H9 (cell line): Measurements from ENCODE around the gene NACC2. TPM values are rescaled to one million over a fixed set of nuclear protein-coding genes. Genes with fewer than 3 reads are reported as not detected.
"Not testable (repeated sequence)": the region's sequence is repeated elsewhere in the genome, so short reads cannot be mapped to it uniquely, and the experiment has no call there.

Experiments
- DNase-seq: peaks from one replicate; pipeline ENCODE4 v3.0.0-alpha.2; 2017
- H2AFZ ChIP-seq: one replicate; pipeline ENCODE4 v1.6.1; 2013; ENCODE audit warnings: mild to moderate bottlenecking, low read length, control low read depth, moderate library complexity
- H2AK5ac ChIP-seq: 2 replicates; pipeline ENCODE4 v1.6.1; 2013; ENCODE audit warnings: low read length, control low read depth, mixed read lengths; ENCODE audit not compliant: insufficient read length
- H2BK120ac ChIP-seq: one replicate; pipeline ENCODE4 v1.6.1; 2013; ENCODE audit warnings: low read depth, mild to moderate bottlenecking, low read length, control low read depth, inconsistent platforms; ENCODE audit not compliant: poor library complexity, severe bottlenecking
- H2BK12ac ChIP-seq: 2 replicates; pipeline ENCODE4 v1.6.1; 2013; ENCODE audit warnings: low read length, control low read depth, mixed read lengths, low read depth; ENCODE audit not compliant: insufficient read length
- H2BK15ac ChIP-seq: 2 replicates; pipeline ENCODE4 v1.6.1; 2013; ENCODE audit warnings: low read depth, low read length, control low read depth
- H2BK20ac ChIP-seq: one replicate; pipeline ENCODE4 v1.6.1; 2013; ENCODE audit warnings: low read depth, mild to moderate bottlenecking, low read length, control low read depth, inconsistent platforms; ENCODE audit not compliant: poor library complexity, severe bottlenecking
- H2BK5ac ChIP-seq: 2 replicates; pipeline ENCODE4 v1.6.1; 2013; ENCODE audit warnings: low read length, control low read depth, mixed read lengths; ENCODE audit not compliant: insufficient read length
- H3K14ac ChIP-seq: 2 replicates; pipeline ENCODE4 v1.6.1; 2013; ENCODE audit warnings: low read length, control low read depth; ENCODE audit not compliant: insufficient read depth
- H3K18ac ChIP-seq: 2 replicates; pipeline ENCODE4 v1.6.1; 2013; ENCODE audit warnings: low read depth, mild to moderate bottlenecking, mixed read lengths, low read length, control low read depth; ENCODE audit not compliant: insufficient read length
- H3K23ac ChIP-seq: 2 replicates; pipeline ENCODE4 v1.6.1; 2013; ENCODE audit warnings: low read length, control low read depth, mixed read lengths, low read depth; ENCODE audit not compliant: insufficient read length
- H3K23me2 ChIP-seq: 2 replicates; pipeline ENCODE4 v1.6.1; 2013; ENCODE audit warnings: low read depth, mild to moderate bottlenecking, mixed read lengths, low read length, control low read depth; ENCODE audit not compliant: insufficient read length, poor library complexity, severe bottlenecking
- H3K27ac ChIP-seq: 2 replicates; pipeline ENCODE4 v1.5.1; 2013; ENCODE audit warnings: low read length, control low read depth, mixed read lengths, low read depth; ENCODE audit not compliant: insufficient read length
- H3K27me3 ChIP-seq: 2 replicates; pipeline ENCODE4 v1.6.1; 2013; ENCODE audit warnings: low read length, control low read depth, inconsistent platforms; ENCODE audit not compliant: insufficient read depth
- H3K4ac ChIP-seq: 2 replicates; pipeline ENCODE4 v1.6.1; 2013; ENCODE audit warnings: low read depth, mild to moderate bottlenecking, control low read depth, inconsistent platforms, low read length, moderate library complexity
- H3K4me1 ChIP-seq: 2 replicates; pipeline ENCODE4 v1.6.1; 2013; ENCODE audit warnings: low read length, control low read depth, inconsistent platforms; ENCODE audit not compliant: insufficient read depth
- H3K4me2 ChIP-seq: 2 replicates; pipeline ENCODE4 v1.6.1; 2013; ENCODE audit warnings: low read length, control low read depth, mixed read lengths; ENCODE audit not compliant: insufficient read length, insufficient read depth
- H3K56ac ChIP-seq: 2 replicates; pipeline ENCODE4 v1.6.1; 2013; ENCODE audit warnings: low read depth, mild to moderate bottlenecking, mixed read lengths, low read length, control low read depth; ENCODE audit not compliant: insufficient read length
- H3K79me1 ChIP-seq: 2 replicates; pipeline ENCODE4 v1.6.1; 2013; ENCODE audit warnings: low read depth, mild to moderate bottlenecking, moderate library complexity, low read length, control low read depth, inconsistent platforms; ENCODE audit not compliant: insufficient read depth, poor library complexity, severe bottlenecking
- H3K79me2 ChIP-seq: 2 replicates; pipeline ENCODE4 v1.6.1; 2013; ENCODE audit warnings: low read length, control low read depth, inconsistent platforms; ENCODE audit not compliant: insufficient read depth
- H3K9ac ChIP-seq: 2 replicates; pipeline ENCODE4 v1.6.1; 2013; ENCODE audit warnings: low read length, control low read depth, mixed read lengths; ENCODE audit not compliant: insufficient read length; ENCODE audit errors: extremely low read depth
- H3K9me3 ChIP-seq: one replicate; pipeline ENCODE4 v1.6.1; 2013; ENCODE audit warnings: low read depth, low read length, inconsistent platforms; ENCODE audit not compliant: control insufficient read depth
- H3T11ph ChIP-seq: one replicate; pipeline ENCODE4 v1.6.1; 2013; ENCODE audit warnings: mild to moderate bottlenecking, low read length, control low read depth, inconsistent platforms
- H4K20me1 ChIP-seq: one replicate; pipeline ENCODE4 v1.6.1; 2013; ENCODE audit not compliant: control insufficient read depth, insufficient read length, insufficient read depth
- H4K5ac ChIP-seq: 2 replicates; pipeline ENCODE4 v1.6.1; 2013; ENCODE audit warnings: low read depth, mild to moderate bottlenecking, mixed read lengths, low read length, control low read depth; ENCODE audit not compliant: insufficient read length
- H4K8ac ChIP-seq: replicated peaks from 2 replicates; pipeline ENCODE4 v1.6.1; 2013; ENCODE audit warnings: low read length, control low read depth, mixed read lengths, low read depth; ENCODE audit not compliant: insufficient read length
- H4K91ac ChIP-seq: 2 replicates; pipeline ENCODE4 v1.6.1; 2013; ENCODE audit warnings: low read depth, mild to moderate bottlenecking, moderate library complexity, mixed read lengths, low read length, control low read depth; ENCODE audit not compliant: insufficient read length
- H3K27ac Mint-ChIP-seq, 3 experiments: 2 replicates in 2 of 3; 3 replicates in 1 of 3; pipeline ENCODE4 v1.8.0; 2020 to 2021; ENCODE audit warnings: mixed read lengths in 3 of 3, mild to moderate bottlenecking in 1 of 3, moderate library complexity in 1 of 3
- H3K27me3 Mint-ChIP-seq: 2 replicates; pipeline ENCODE4 v1.8.0; 2021; ENCODE audit warnings: low read depth, mild to moderate bottlenecking, moderate library complexity, mixed read lengths
- H3K36me3 Mint-ChIP-seq, 3 experiments: 2 replicates in 2 of 3; 3 replicates in 1 of 3; pipeline ENCODE4 v1.8.0; 2020 to 2021; ENCODE audit warnings: low read depth in 3 of 3, mixed read lengths in 3 of 3; ENCODE audit not compliant: insufficient read depth in 1 of 3
- H3K4me1 Mint-ChIP-seq, 2 experiments: 2 replicates each; pipeline ENCODE4 v1.8.0; 2020; ENCODE audit warnings: mixed read lengths in 2 of 2
- H3K4me3 Mint-ChIP-seq, 2 experiments: 2 replicates in 1 of 2; 3 replicates in 1 of 2; pipeline ENCODE4 v1.8.0; 2020 to 2021; ENCODE audit warnings: mild to moderate bottlenecking in 2 of 2, mixed read lengths in 2 of 2, moderate library complexity in 1 of 2
- H3K9me3 Mint-ChIP-seq, 2 experiments: 2 replicates in 1 of 2; 3 replicates in 1 of 2; pipeline ENCODE4 v1.8.0; 2020; ENCODE audit warnings: mild to moderate bottlenecking in 2 of 2, mixed read lengths in 2 of 2, moderate library complexity in 1 of 2
- CTCF ChIP-seq: fragments of 200-600 bp; sonication (generic); conservative IDR thresholded peaks from 3 replicates; pipeline ENCODE4 v1.8.0; 2021; ENCODE audit warnings: antibody characterized with exemption, mild to moderate bottlenecking
- WGBS: extraction: QIAGEN DNeasy Blood & Tissue Kit; methylation state at CpG from one replicate; pipeline ENCODE4 v1.1.7; 2013; ENCODE audit warnings: missing lambda C conversion rate, low lambda C conversion rate, mixed read lengths; ENCODE audit not compliant: insufficient read length; ENCODE audit errors: extremely low coverage; 5-methylcytosine and 5-hydroxymethylcytosine counted together
- total RNA-seq: library from RNA; stranded (reverse); gene quantifications from 2 replicates; pipeline ENCODE4 v1.2.1, GENCODE V29; 2021

The NACC2 gene
- total RNA-seq, 1 experiment from 2014 or later, result 11.5 TPM

GRCh38 chr9:136103651-136104487, 8.8 kb upstream of the NACC2 start:
- H4K5ac ChIP-seq, result no peak overlapping the region
- H3K4me3 Mint-ChIP-seq, result peak overlapping the region in 1 of 2 experiments; percentile 64; a peak in 2 of 5 replicates
- H3K79me1 ChIP-seq, result no peaks in the 10 kb centered on the region
- H3K9me3 Mint-ChIP-seq, result no peaks in the 10 kb centered on the region
- WGBS, result no CpG with 5 or more reads among the region's 34 CpGs
- H3K4me2 ChIP-seq, result peak overlapping the region; percentile 15
- H2AK5ac ChIP-seq, result no peak overlapping the region
- no peak overlapping the region for H2BK20ac ChIP-seq
- no peak overlapping the region for H2BK120ac ChIP-seq
- H3K23me2 ChIP-seq, result no peaks in the 10 kb centered on the region
- no peak overlapping the region for H2BK15ac ChIP-seq
- no peak for TF ChIP-seq CTCF
- no peak overlapping the region for H2BK5ac ChIP-seq
- peak; percentile 56 for DNase-seq
- no peak overlapping the region for H3T11ph ChIP-seq
- H3K4me1 Mint-ChIP-seq, result peaks cover 51 to 61% of the 10 kb centered on the region in 2 experiments
- no peak overlapping the region for H2BK12ac ChIP-seq
- H3K4me1 ChIP-seq, result peaks cover 6% of the 10 kb centered on the region; the same call in 1 of the 2 replicates
- no peak overlapping the region for H3K18ac ChIP-seq
- H3K14ac ChIP-seq, result no peak overlapping the region
- no peak overlapping the region for H3K9ac ChIP-seq
- H3K27ac Mint-ChIP-seq, result peak overlapping the region in 2 of 3 experiments; percentile 63 to 85; a peak in 2 of 7 replicates
- no peaks in the 10 kb centered on the region for H3K27me3 ChIP-seq
- no peak overlapping the region for H3K56ac ChIP-seq
- no peak overlapping the region for H3K4ac ChIP-seq
- no peaks in the 10 kb centered on the region for H3K9me3 ChIP-seq
- H3K27ac ChIP-seq, result no peak overlapping the region
- no peak overlapping the region for H2AFZ ChIP-seq
- H4K8ac ChIP-seq, result no peak overlapping the region
- H3K36me3 Mint-ChIP-seq, result no peaks in the 10 kb centered on the region; a peak in 1 of 7 replicates
- H3K79me2 ChIP-seq, result no peaks in the 10 kb centered on the region
- H3K27me3 Mint-ChIP-seq, result peaks cover 4% of the 10 kb centered on the region
- no peak overlapping the region for H4K91ac ChIP-seq
- H3K23ac ChIP-seq, result no peak overlapping the region
- H4K20me1 ChIP-seq, result no peaks in the 10 kb centered on the region

GRCh38 chr9:136101615-136102074, 6.6 kb upstream of the NACC2 start:
- H3K4ac ChIP-seq, H3K79me1 ChIP-seq, H4K91ac ChIP-seq, H3K27ac Mint-ChIP-seq, H3K27me3 ChIP-seq, H2AFZ ChIP-seq, H3K23ac ChIP-seq, H3K56ac ChIP-seq, H2BK120ac ChIP-seq, H3K4me2 ChIP-seq, H3K4me1 ChIP-seq, H4K8ac ChIP-seq, H3K23me2 ChIP-seq, H3K9me3 Mint-ChIP-seq, H2BK5ac ChIP-seq, H3K9me3 ChIP-seq, H3K18ac ChIP-seq, H2BK12ac ChIP-seq, H3K79me2 ChIP-seq, H3K27ac ChIP-seq, H2AK5ac ChIP-seq, H3K9ac ChIP-seq, H2BK20ac ChIP-seq, H3T11ph ChIP-seq, DNase-seq, H3K36me3 Mint-ChIP-seq, H3K4me3 Mint-ChIP-seq, H4K5ac ChIP-seq, H4K20me1 ChIP-seq, H2BK15ac ChIP-seq, H3K14ac ChIP-seq: not testable (repeated sequence)
- Mint-ChIP-seq H3K27me3 (peaks cover 22% of the 10 kb centered on the region), H3K4me1 (peaks cover 39 to 48% of the 10 kb centered on the region in 2 experiments)
- WGBS, result no CpG with 5 or more reads among the region's 27 CpGs
